ENCODE data around the gene NEUROD2. TPM values are rescaled to one million over a fixed set of nuclear protein-coding genes. Genes with fewer than 3 reads are reported as not detected.

The NEUROD2 gene
- total and polyA plus RNA-seq, 10 donors = under 0.01 to 0.03 TPM; not detected in 8

DNA sequence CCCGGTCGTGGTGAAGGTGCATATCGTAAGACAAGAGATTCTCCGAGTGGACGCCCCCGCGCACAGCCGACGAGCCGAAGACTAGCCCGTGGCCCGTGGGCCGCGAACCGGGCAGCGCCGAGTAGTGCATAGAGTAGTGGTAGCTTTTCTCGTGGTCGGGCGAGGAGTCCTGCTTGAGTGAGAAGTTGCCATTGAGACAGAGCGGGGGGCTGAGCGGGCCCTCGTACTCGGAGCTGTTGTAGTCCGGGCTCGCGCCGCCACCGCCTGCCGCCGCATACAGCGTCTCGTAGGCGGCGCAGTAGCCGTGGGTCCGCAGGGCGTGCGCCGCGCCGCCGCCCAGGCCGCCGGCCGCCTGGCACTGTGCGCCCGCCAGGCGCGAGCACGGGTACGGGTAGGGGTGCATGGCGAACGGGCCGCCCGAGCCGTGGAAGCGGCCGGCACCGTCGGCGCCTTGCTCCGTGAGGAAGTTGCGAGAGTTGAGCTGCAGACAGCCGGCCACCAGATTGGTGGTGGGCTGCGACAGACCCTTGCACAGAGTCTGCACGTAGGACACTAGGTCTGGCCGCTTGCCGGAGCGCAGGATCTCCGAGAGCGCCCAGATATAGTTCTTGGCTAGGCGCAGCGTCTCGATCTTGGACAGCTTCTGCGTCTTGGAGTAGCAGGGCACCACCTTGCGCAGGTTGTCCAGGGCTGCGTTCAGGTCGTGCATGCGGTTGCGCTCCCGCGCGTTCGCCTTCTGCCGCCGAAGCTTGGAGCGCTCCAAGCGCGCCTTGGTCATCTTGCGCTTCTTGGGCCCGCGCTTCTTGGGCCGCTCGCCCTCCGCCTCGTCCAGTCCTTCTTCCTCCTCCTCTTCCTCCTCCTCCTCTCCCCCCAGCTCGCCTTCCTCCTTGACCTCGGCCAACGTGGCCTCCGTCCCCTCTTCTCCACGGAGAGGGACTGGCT lies 2.0 kb downstream of the NEUROD2 start:
- no peak for DNase-seq
- WGBS, 5 donors = 2 to 3% (median 2%) methylated on average over 54 to 102 of the region's 102 CpGs
- Histone ChIP-seq H3K27ac (no peak overlapping the region), H3K27me3 (replicated peaks in 1 of 7) (peaks cover 28 to 100% (median 84%) of the 10 kb centered on the region in 7 donors), H3K9me3 (no peaks in the 10 kb centered on the region), H3K36me3 (no peaks in the 10 kb centered on the region), H3K4me1 (peaks cover 24 to 50% (median 41%) of the 10 kb centered on the region in 6 donors), H3K4me3 (peak overlapping the region in 7 of 8 donors; percentile 3 to 56 (median 16))
- intact Hi-C loops (cut with DNase I; ENCODE audit: low total_unique reads) = no loop called here
- TF ChIP-seq, protein P1, sequence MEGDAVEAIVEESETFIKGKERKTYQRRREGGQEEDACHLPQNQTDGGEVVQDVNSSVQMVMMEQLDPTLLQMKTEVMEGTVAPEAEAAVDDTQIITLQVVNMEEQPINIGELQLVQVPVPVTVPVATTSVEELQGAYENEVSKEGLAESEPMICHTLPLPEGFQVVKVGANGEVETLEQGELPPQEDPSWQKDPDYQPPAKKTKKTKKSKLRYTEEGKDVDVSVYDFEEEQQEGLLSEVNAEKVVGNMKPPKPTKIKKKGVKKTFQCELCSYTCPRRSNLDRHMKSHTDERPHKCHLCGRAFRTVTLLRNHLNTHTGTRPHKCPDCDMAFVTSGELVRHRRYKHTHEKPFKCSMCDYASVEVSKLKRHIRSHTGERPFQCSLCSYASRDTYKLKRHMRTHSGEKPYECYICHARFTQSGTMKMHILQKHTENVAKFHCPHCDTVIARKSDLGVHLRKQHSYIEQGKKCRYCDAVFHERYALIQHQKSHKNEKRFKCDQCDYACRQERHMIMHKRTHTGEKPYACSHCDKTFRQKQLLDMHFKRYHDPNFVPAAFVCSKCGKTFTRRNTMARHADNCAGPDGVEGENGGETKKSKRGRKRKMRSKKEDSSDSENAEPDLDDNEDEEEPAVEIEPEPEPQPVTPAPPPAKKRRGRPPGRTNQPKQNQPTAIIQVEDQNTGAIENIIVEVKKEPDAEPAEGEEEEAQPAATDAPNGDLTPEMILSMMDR (IDR thresholded peaks at IDR 0.05 in 8 of 11, conservative IDR thresholded peaks at IDR 0.05 in 3 of 11) = no peak
- TF ChIP-seq POLR2AphosphoS5 (IDR thresholded peaks at IDR 0.05) (no peak), POLR2A (IDR thresholded peaks at IDR 0.05) (no peak)

DNA sequence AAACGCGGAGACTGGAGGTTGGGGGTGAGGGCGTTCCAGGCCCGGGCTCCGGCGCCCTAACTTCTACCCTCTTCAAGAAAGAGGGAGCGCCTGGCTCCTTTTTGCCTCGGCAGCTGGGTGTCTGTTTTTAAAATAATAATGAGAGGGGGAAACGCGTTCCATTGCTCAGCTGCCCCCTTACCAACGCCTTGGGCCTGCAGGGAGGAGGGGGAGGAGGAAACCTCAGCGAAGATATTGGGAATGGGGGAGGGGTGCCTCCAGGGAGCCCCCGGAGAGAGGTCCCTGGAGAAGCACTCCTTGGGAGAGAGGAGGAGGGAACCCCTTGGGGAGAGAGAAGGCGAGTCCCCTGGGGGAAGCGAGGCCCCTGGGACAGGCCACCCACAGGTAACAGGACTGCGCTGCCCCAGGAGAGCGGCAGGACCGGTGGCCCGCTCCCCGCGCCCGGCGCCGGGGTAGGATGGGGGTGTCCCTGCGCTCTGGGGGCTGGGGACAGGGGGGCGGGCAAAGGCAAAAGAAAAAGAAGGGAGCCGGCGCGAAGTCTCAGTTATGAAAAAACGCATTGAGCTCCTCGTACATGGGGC lies 2.7 kb downstream of the NEUROD2 start:
- Histone ChIP-seq H3K36me3 (no peaks in the 10 kb centered on the region), H3K27me3 (replicated peaks in 1 of 7) (peaks cover 31 to 100% (median 92%) of the 10 kb centered on the region in 7 donors), H3K4me3 (peak overlapping the region in 3 of 8 donors; percentile 12 to 56 (median 16)), H3K9me3 (no peaks in the 10 kb centered on the region), H3K27ac (no peak overlapping the region), H3K4me1 (peaks cover 24 to 55% (median 41%) of the 10 kb centered on the region in 6 donors)
- DNase-seq = no peak
- 4 to 6% (median 6%) methylated on average over 31 of the region's 31 CpGs for WGBS, 5 donors
- no peak for TF ChIP-seq POLR2A (IDR thresholded peaks at IDR 0.05)
- intact Hi-C loops (cut with DNase I; ENCODE audit: low total_unique reads) = no loop called here

DNA sequence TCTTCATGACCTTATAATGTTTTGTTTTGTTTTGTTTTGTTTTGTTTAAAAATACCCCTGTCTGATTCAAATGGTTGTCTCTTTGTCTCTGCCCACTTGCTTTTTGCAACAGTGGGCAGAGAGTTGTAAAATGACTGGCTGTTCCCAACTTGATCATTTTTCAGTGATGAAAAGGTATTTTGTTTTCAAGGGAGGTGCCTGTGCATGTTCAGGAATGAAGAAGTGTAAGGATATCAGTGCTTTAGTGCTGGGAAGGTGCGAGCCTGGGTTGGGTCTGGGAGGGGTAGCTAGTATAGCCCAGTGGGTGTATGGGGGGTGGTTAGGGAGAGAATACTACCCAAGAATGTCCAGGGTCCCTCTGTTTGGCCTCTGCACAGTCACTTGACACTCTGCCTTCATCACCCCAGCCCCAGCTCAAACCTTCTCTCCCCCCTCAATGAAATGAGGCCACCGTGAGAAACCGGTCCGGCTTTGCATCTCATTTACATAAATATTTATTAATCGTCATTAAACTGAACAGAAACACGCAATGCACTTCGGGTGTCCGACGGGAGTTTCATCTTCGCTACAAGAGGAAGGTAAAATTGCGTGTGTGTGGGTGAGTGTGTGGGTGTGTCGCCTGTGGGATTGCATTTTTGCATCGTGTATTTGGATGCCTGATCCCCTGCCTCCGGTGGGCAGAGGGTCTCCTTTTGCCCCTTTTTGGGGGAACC lies 4.3 kb downstream of the NEUROD2 start:
- H3K27ac ChIP-seq = no peak overlapping the region
- H3K4me1 ChIP-seq = peaks cover 31 to 70% (median 56%) of the 10 kb centered on the region in 6 donors
- H3K36me3 ChIP-seq = no peaks in the 10 kb centered on the region
- WGBS, 5 donors = 2 to 7% (median 3%) methylated on average over 14 of the region's 14 CpGs
- DNase-seq = no peak
- no peaks in the 10 kb centered on the region for H3K9me3 ChIP-seq
- intact Hi-C loops (cut with DNase I; ENCODE audit: low total_unique reads) = no loop called here
- TF ChIP-seq POLR2A (IDR thresholded peaks at IDR 0.05) (no peak), POLR2AphosphoS5 (IDR thresholded peaks at IDR 0.05) (no peak)
- TF ChIP-seq, protein P1 (IDR thresholded peaks at IDR 0.05 in 8 of 11, conservative IDR thresholded peaks at IDR 0.05 in 3 of 11) = no peak
- peaks cover 37 to 100% (median 100%) of the 10 kb centered on the region in 7 donors for H3K27me3 ChIP-seq (replicated peaks in 1 of 7)
- no peak overlapping the region for H3K4me3 ChIP-seq

DNA sequence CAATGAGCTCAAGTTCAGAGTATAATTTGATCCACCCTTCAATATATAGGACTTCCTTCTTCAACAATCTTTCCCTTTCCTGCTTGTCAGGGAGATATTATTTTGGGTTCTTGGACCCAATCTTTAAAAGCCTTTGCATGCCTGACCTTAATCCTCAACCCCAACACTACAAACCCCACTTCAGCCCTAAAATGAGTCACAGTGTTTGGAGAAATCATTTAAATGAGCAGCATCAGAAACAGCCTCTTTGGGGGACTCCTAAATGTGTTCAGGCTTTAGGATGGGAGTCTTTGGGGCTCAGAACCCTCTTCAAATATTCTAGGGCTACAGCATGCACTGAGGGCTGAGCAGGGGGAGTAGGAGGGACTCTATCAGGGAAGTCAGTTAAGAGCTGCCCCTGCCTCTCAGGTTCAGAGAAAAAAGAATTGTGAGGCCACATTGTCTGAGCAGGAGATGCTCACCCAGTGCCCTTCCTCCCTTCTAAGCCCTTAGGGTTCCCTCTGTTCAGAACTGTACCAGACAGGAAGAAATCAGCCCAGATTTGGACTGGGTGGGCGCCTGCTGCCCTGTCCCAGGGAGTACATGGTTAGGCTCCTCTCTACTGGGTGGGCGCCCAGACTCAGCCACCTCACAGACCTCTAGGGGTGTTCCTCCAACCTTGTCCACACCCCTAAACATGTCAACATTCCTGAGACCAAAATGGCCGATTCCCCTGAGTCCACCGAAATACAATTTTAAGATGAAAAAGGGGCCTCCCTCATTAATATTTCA lies 5.0 kb downstream of the NEUROD2 start:
- intact Hi-C loops (cut with DNase I; ENCODE audit: low total_unique reads) = no loop called here
- H3K27me3 ChIP-seq (replicated peaks in 1 of 7) = peaks cover 34 to 100% (median 100%) of the 10 kb centered on the region in 7 donors
- no peaks in the 10 kb centered on the region for H3K9me3 ChIP-seq
- WGBS, 5 donors = 31 to 52% (median 35%) methylated on average over 4 of the region's 4 CpGs
- H3K27ac ChIP-seq = no peak overlapping the region
- no peak overlapping the region for H3K4me3 ChIP-seq
- peaks cover 32 to 71% (median 62%) of the 10 kb centered on the region in 6 donors for H3K4me1 ChIP-seq
- no peak for DNase-seq
- TF ChIP-seq POLR2A (IDR thresholded peaks at IDR 0.05) (no peak), POLR2AphosphoS5 (IDR thresholded peaks at IDR 0.05) (no peak)
- TF ChIP-seq, protein P1 (IDR thresholded peaks at IDR 0.05 in 8 of 11, conservative IDR thresholded peaks at IDR 0.05 in 3 of 11) = no peak
- no peaks in the 10 kb centered on the region for H3K36me3 ChIP-seq

Data from spleen (tissue), 11 donors.